HL-60 (cell line): ENCODE measurements around the gene KLHL3.

Experiments
- POLR2AphosphoS5 ChIP-seq: IDR thresholded peaks from 2 replicates; pipeline ENCODE4 v1.6.1; 2012; ENCODE audit warnings: low read depth
- REST ChIP-seq: IDR thresholded peaks from 2 replicates; pipeline ENCODE4 v1.6.1; 2012; ENCODE audit warnings: low read depth; ENCODE audit not compliant: insufficient replicate concordance
- SPI1 ChIP-seq: IDR thresholded peaks from 2 replicates; pipeline ENCODE4 v1.6.1; 2012; ENCODE audit warnings: low read depth, mild to moderate bottlenecking, borderline replicate concordance

- TF ChIP-seq REST (no peak), SPI1 (no peak), POLR2AphosphoS5 (no peak)
These were observed 2.9 kb downstream of the KLHL3 start for GRCh38 chr5:137733006-137733405.
